ENCODE data around the gene AFAP1L2.

The AFAP1L2 gene

GRCh38 chr10:114285961-114286441, 118.3 kb downstream of the AFAP1L2 start:
- no peak for DNase-seq

- DNase-seq: no peak
These were observed 119.8 kb downstream of the AFAP1L2 start for GRCh38 chr10:114284346-114285071.

- DNase-seq: no peak
These were observed 120.6 kb downstream of the AFAP1L2 start for GRCh38 chr10:114283535-114284234.

GRCh38 chr10:114283091-114283490, 121.2 kb downstream of the AFAP1L2 start:
- DNase-seq: no peak

GRCh38 chr10:114282526-114282925, 121.8 kb downstream of the AFAP1L2 start:
- DNase-seq: no peak

- no peak for DNase-seq
These were observed 122.8 kb downstream of the AFAP1L2 start for GRCh38 chr10:114281461-114281860.

GRCh38 chr10:114281006-114281405, 123.3 kb downstream of the AFAP1L2 start:
- no peak for DNase-seq

- DNase-seq: no peak
These were observed 124.2 kb downstream of the AFAP1L2 start for GRCh38 chr10:114279901-114280644.

GRCh38 chr10:114279289-114279688, 125.0 kb downstream of the AFAP1L2 start:
- DNase-seq: no peak

GRCh38 chr10:114278884-114279191, 125.5 kb downstream of the AFAP1L2 start:
- DNase-seq: no peak

GRCh38 chr10:114278140-114278883, 126.0 kb downstream of the AFAP1L2 start:
- no peak for DNase-seq

- no peak for DNase-seq
These were observed 127.6 kb downstream of the AFAP1L2 start for GRCh38 chr10:114276671-114277070.

- DNase-seq: no peak
These were observed 128.2 kb downstream of the AFAP1L2 start for GRCh38 chr10:114276066-114276465.

- DNase-seq: no peak
These were observed 129.5 kb downstream of the AFAP1L2 start for GRCh38 chr10:114274616-114275453.

- DNase-seq: no peak
These were observed 130.4 kb downstream of the AFAP1L2 start for GRCh38 chr10:114273910-114274309.

GRCh38 chr10:114272696-114273095, 131.6 kb downstream of the AFAP1L2 start:
- DNase-seq: no peak

- no peak for DNase-seq
These were observed 132.5 kb downstream of the AFAP1L2 start for GRCh38 chr10:114271779-114272167.

GRCh38 chr10:114271075-114271778, 133.1 kb downstream of the AFAP1L2 start:
- DNase-seq: no peak

- no peak for DNase-seq
These were observed 137.8 kb downstream of the AFAP1L2 start for GRCh38 chr10:114266521-114266920.

GRCh38 chr10:114265392-114266053, 138.8 kb downstream of the AFAP1L2 start:
- DNase-seq: no peak

GRCh38 chr10:114262496-114262895, 141.8 kb downstream of the AFAP1L2 start:
- DNase-seq: no peak
